ENCODE data around the gene PNKD. TPM values are rescaled to one million over a fixed set of nuclear protein-coding genes. Genes with fewer than 3 reads are reported as not detected.

The PNKD gene
- total RNA-seq, 1 donor from 2014 or later: 10.3 TPM

DNA sequence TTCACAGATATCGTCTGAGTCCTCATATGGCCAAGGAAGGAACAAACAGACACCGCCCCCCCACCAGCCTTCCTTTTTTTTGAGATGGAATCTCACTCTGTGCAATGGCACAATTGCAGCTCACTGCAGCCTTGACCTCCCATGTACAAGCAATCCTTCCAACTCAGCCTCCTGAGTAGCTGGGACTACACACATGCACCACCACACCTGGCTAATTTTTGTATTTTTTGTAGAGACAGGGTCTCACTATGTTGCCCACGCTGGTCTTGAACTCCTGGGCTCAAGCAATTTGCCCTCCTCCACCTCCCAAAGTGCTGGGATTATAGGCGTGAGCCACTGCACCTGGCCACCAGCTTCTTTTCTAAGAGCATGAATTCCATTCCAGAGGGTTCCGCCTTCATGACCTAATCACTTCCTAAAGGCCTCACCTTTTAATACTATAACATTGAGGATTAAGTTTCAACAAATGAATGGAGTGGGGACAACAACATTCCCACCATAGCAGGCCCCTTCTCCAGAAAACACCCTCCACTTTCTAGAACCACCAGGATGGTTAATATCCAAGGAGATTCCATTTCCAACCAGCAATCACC, 24.2 kb downstream of the PNKD start:
- no peak for TF ChIP-seq CTCF (IDR thresholded peaks at IDR 0.05; ENCODE audit: insufficient read depth, low read length, severe bottlenecking)
- peak; percentile 79 for DNase-seq (ENCODE audit: low read depth)
- Histone ChIP-seq H3K36me3 (ENCODE audit: control insufficient read depth, insufficient read depth, low read length) (no peaks in the 10 kb centered on the region), H3K27me3 (ENCODE audit: control insufficient read depth, insufficient read depth, low read length) (no peaks in the 10 kb centered on the region), H3K4me3 (ENCODE audit: low read depth, low read length) (no peak overlapping the region)
- FAIRE-seq: no peak

GRCh38 chr2:218295029-218295428, 24.7 kb downstream of the PNKD start:
- Histone ChIP-seq H3K27me3 (ENCODE audit: control insufficient read depth, insufficient read depth, low read length) (no peaks in the 10 kb centered on the region), H3K4me3 (ENCODE audit: low read depth, low read length) (no peak overlapping the region), H3K36me3 (ENCODE audit: control insufficient read depth, insufficient read depth, low read length) (no peaks in the 10 kb centered on the region)
- DNase-seq (ENCODE audit: low read depth) (peak; percentile 89), FAIRE-seq (no peak)
- TF ChIP-seq CTCF (IDR thresholded peaks at IDR 0.05; ENCODE audit: insufficient read depth, low read length, severe bottlenecking): no peak

GRCh38 chr2:218296200-218296599, 25.9 kb downstream of the PNKD start:
- no peaks in the 10 kb centered on the region for H3K27me3 ChIP-seq (ENCODE audit: control insufficient read depth, insufficient read depth, low read length)
- no peak for TF ChIP-seq CTCF (IDR thresholded peaks at IDR 0.05; ENCODE audit: insufficient read depth, low read length, severe bottlenecking)
- no peak for FAIRE-seq
- no peak for DNase-seq (ENCODE audit: low read depth)
- no peak overlapping the region for H3K4me3 ChIP-seq (ENCODE audit: low read depth, low read length)
- no peaks in the 10 kb centered on the region for H3K36me3 ChIP-seq (ENCODE audit: control insufficient read depth, insufficient read depth, low read length)

- DNase-seq (ENCODE audit: low read depth): no peak
- no peaks in the 10 kb centered on the region for H3K36me3 ChIP-seq (ENCODE audit: control insufficient read depth, insufficient read depth, low read length)
- FAIRE-seq: no peak
- H3K4me3 ChIP-seq (ENCODE audit: low read depth, low read length): no peak overlapping the region
- no peaks in the 10 kb centered on the region for H3K27me3 ChIP-seq (ENCODE audit: control insufficient read depth, insufficient read depth, low read length)
- TF ChIP-seq CTCF (IDR thresholded peaks at IDR 0.05; ENCODE audit: insufficient read depth, low read length, severe bottlenecking): no peak
These were observed 26.5 kb downstream of the PNKD start for GRCh38 chr2:218296847-218297246.

GRCh38 chr2:218298314-218298875, 28.1 kb downstream of the PNKD start:
- FAIRE-seq (no peak), DNase-seq (ENCODE audit: low read depth) (no peak)
- no peaks in the 10 kb centered on the region for H3K36me3 ChIP-seq (ENCODE audit: control insufficient read depth, insufficient read depth, low read length)
- H3K27me3 ChIP-seq (ENCODE audit: control insufficient read depth, insufficient read depth, low read length): no peaks in the 10 kb centered on the region
- TF ChIP-seq CTCF (IDR thresholded peaks at IDR 0.05; ENCODE audit: insufficient read depth, low read length, severe bottlenecking): no peak
- no peak overlapping the region for H3K4me3 ChIP-seq (ENCODE audit: low read depth, low read length)

- no peak for TF ChIP-seq CTCF (IDR thresholded peaks at IDR 0.05; ENCODE audit: insufficient read depth, low read length, severe bottlenecking)
- no peaks in the 10 kb centered on the region for H3K27me3 ChIP-seq (ENCODE audit: control insufficient read depth, insufficient read depth, low read length)
- no peak overlapping the region for H3K4me3 ChIP-seq (ENCODE audit: low read depth, low read length)
- DNase-seq (ENCODE audit: low read depth) (no peak), FAIRE-seq (no peak)
- H3K36me3 ChIP-seq (ENCODE audit: control insufficient read depth, insufficient read depth, low read length): no peaks in the 10 kb centered on the region
These were observed 29.8 kb downstream of the PNKD start for GRCh38 chr2:218300141-218300540.
